CD4-positive, alpha-beta memory T cell (primary cell): ENCODE measurements around the gene SSH2. TPM values are rescaled to one million over a fixed set of nuclear protein-coding genes. Genes with fewer than 3 reads are reported as not detected.

Source experiments
- CTCF ChIA-PET: fragments of 350-600 bp; sonication (Branson Sonifier 250); formaldehyde crosslinking; loops from one replicate; lab custom pipeline; 2021; ENCODE audit warnings: inconsistent platforms; ENCODE audit not compliant: partially characterized antibody; lab: Charles Lee
- POLR2A ChIA-PET: fragments of 350-600 bp; sonication (Branson Sonifier 250); formaldehyde crosslinking; loops from one replicate; lab custom pipeline; 2021; ENCODE audit not compliant: partially characterized antibody; lab: Charles Lee
- DNase-seq, 5 donors: peaks; one replicate each; pipeline versions ENCODE4 v3.0.0 to v3.0.0-alpha.2; 2020 to 2022; ENCODE audit warnings: mixed read lengths in 1 of 5
- H3K27ac ChIP-seq: one replicate; pipeline ENCODE4 v1.7.0; 2013; ENCODE audit warnings: low read depth, low read length
- H3K27me3 ChIP-seq: 2 replicates; pipeline ENCODE4 v1.7.0; 2013; ENCODE audit warnings: mild to moderate bottlenecking, low read length, moderate library complexity; ENCODE audit not compliant: insufficient read depth
- H3K36me3 ChIP-seq: 2 replicates; pipeline ENCODE4 v1.7.0; 2013; ENCODE audit warnings: mild to moderate bottlenecking, low read length, moderate library complexity; ENCODE audit not compliant: insufficient read depth
- H3K4me1 ChIP-seq: 2 replicates; pipeline ENCODE4 v1.7.0; 2013; ENCODE audit warnings: mild to moderate bottlenecking, low read length, moderate library complexity; ENCODE audit not compliant: insufficient read depth
- H3K4me3 ChIP-seq, 2 donors: one replicate each; pipeline ENCODE4 v1.7.0; 2013; ENCODE audit warnings: low read length in 2 of 2, mild to moderate bottlenecking in 1 of 2
- H3K9me3 ChIP-seq, 2 donors: one replicate each; pipeline ENCODE4 v1.7.0; 2013; ENCODE audit warnings: low read length in 2 of 2, control low read depth in 1 of 2; ENCODE audit not compliant: control insufficient read depth in 1 of 2
- H3K27ac Mint-ChIP-seq, 7 donors: one replicate each; pipeline ENCODE4 v1.8.0; 2020 to 2021; ENCODE audit warnings: mixed read lengths in 7 of 7, mild to moderate bottlenecking in 6 of 7, inconsistent platforms in 3 of 7, moderate library complexity in 3 of 7
- H3K27me3 Mint-ChIP-seq, 2 donors: one replicate each; pipeline ENCODE4 v1.8.0; 2020 to 2021; ENCODE audit warnings: mixed read lengths in 2 of 2
- H3K36me3 Mint-ChIP-seq, 2 donors: one replicate each; pipeline ENCODE4 v1.8.0; 2020 to 2021; ENCODE audit warnings: mixed read lengths in 2 of 2, inconsistent platforms in 1 of 2, mild to moderate bottlenecking in 1 of 2
- H3K4me1 Mint-ChIP-seq, 4 donors: one replicate each; pipeline ENCODE4 v1.8.0; 2020 to 2021; ENCODE audit warnings: mixed read lengths in 4 of 4, mild to moderate bottlenecking in 1 of 4
- H3K4me3 Mint-ChIP-seq, 8 donors: one replicate each; pipeline ENCODE4 v1.8.0; 2020 to 2021; ENCODE audit warnings: mixed read lengths in 8 of 8, mild to moderate bottlenecking in 7 of 8, moderate library complexity in 6 of 8, inconsistent platforms in 3 of 8
- H3K9me3 Mint-ChIP-seq, 8 donors: one replicate each; pipeline ENCODE4 v1.8.0; 2020 to 2021; ENCODE audit warnings: mixed read lengths in 8 of 8, mild to moderate bottlenecking in 5 of 8, inconsistent platforms in 3 of 8, moderate library complexity in 1 of 8
- intact Hi-C: fragments of 100-400 bp; cut with micrococcal nuclease; formaldehyde crosslinking; loops from one replicate; pipeline ENCODE4 v1.15.1; 2023
- polyA plus RNA-seq, 2 donors: library from polyadenylated mRNA; unstranded; fragments of 300-500 nt; fragmentation: Illumina TruSeq; gene quantifications; one replicate each; pipeline ENCODE4 v1.2.3, GENCODE V29; 2021
- total RNA-seq, 2 experiments: library from RNA; stranded (reverse); gene quantifications; one replicate each; pipeline ENCODE4 v1.2.3, GENCODE V29; 2021

Gene SSH2
- total and polyA plus RNA-seq, 4 experiments from 2014 or later = 13.5 to 70.4 (median 54.2) TPM

DNA sequence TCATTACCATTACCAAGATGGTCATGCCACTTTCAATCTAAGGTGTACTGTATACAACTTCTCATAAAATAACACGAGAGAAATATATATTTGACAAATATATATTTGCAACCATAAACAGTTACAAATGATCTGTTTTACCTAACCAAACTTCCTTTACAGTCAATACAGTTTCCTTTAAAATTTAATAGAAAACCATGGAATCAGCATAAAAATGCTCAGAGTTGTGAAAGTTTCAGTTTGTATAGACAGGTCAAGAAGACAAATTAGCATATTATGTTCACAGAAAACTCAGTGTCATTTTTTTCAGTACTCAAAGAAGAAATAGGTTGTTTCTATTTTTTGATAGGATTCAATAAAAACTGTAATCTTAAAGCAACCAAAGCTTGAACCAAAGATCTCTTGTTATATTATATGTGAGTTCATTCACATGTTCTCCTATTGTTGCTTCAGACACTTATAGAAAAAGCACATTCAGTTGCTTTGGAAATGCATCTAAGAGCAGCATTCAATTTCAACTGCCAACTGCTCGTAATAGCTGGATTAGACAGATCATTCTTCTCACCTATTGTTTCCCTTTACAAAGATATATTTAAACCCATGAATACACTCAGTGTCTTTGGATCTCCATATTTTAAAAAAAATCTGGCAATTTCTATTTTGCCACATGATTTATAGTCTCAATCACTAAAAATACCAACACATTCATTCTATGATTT, 15.1 kb downstream of the SSH2 start:
- intact Hi-C loops = no loop called here

DNA sequence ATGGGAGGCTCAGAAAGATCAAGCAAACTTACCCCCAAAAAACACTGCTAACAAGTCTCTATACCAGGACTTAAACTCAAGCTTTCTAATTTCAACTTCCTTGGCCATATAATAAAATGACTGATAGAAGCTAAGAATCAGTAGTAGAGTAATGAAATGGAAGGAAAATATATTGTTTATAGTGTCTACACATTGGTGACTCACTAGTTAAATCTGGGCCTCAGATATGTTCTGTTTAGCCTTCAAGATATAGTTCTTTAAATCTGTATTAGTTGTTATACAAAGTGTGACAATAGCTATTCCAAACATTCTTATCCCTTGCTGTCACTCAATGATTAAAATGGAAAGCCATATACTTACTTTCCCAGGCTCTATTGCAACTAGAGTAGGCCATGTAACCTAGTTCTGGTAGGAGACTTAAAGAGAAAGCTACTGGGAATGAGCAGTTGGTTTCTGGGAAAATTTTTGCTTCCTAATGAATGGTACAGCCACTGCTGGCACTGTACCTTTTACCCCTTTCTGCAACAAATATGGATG, 18.3 kb downstream of the SSH2 start:
- Mint-ChIP-seq H3K27ac (no peak overlapping the region), H3K36me3 (peaks cover under 1 to 7% of the 10 kb centered on the region in 2 donors), H3K27me3 (no peaks in the 10 kb centered on the region), H3K4me1 (peaks cover 20 to 30% (median 24%) of the 10 kb centered on the region in 4 donors), H3K4me3 (no peak overlapping the region), H3K9me3 (no peaks in the 10 kb centered on the region)
- Histone ChIP-seq H3K4me3 (no peak overlapping the region), H3K4me1 (no peaks in the 10 kb centered on the region), H3K27me3 (no peaks in the 10 kb centered on the region), H3K36me3 (no peaks in the 10 kb centered on the region), H3K27ac (no peak overlapping the region), H3K9me3 (no peaks in the 10 kb centered on the region)
- POLR2A ChIA-PET = interaction anchor here (1.8 kb wide), 1 partner anchor 19 kb away, joined by 6 read pairs; the partner anchor contains the start of gene SSH2
- intact Hi-C loops = no loop called here
- CTCF ChIA-PET = interaction anchor here (0.9 to 5.2 kb wide), 2 partner anchors 12 to 19 kb away, joined by 3 to 22 read pairs; partner anchors contain the start of gene SSH2
- no peak for DNase-seq

More for the DNA sequence above, 15.1 kb downstream of the SSH2 start:
- Mint-ChIP-seq H3K27me3 (no peaks in the 10 kb centered on the region), H3K4me3 (no peak overlapping the region), H3K27ac (no peak overlapping the region), H3K9me3 (no peaks in the 10 kb centered on the region), H3K4me1 (peaks cover 29 to 38% (median 32%) of the 10 kb centered on the region in 4 donors), H3K36me3 (no peaks in the 10 kb centered on the region)
- ChIA-PET POLR2A (no interaction called here), CTCF (interaction anchor here (1.0 to 5.2 kb wide), 3 partner anchors 8 to 16 kb away, joined by 4 to 22 read pairs (median 5); partner anchors contain the start of gene SSH2)
- Histone ChIP-seq H3K4me1 (no peaks in the 10 kb centered on the region), H3K27me3 (no peaks in the 10 kb centered on the region), H3K4me3 (no peak overlapping the region), H3K36me3 (no peaks in the 10 kb centered on the region), H3K9me3 (no peaks in the 10 kb centered on the region), H3K27ac (no peak overlapping the region)
- no peak for DNase-seq

DNA sequence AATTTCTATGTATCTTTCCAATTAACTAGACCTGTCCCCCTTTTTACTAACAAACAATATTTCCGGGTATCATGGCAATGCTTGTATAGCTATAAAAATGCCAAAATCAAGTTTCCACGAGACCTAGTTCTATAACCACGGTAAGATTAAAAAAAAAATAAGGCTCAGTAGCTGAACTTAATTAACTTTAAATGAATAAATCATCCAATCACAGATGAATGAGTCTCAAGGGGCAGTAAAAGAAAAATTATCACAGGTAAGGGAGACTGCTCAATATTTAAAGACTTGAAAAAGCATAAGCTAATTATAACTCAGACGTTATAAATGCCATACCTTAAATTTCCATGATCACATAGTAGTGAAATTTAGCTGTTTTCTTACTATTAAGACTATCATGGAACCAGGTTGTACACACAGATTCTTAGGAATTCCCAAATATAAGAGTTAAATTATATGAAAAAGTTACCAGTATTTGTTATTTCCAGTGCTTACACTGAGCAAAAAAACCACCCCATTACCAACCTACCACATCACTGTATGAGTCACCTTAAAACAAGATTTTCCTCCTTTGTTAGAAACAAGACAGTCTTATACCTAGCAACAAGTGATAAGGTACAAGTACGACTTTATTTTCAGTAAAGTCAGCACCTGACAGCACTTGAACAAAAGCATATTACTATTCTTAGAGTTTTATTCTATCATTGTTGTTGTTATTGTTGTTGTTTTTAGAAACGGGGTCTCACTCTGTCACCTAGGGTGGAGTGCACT, 20.6 kb downstream of the SSH2 start:
- no peaks in the 10 kb centered on the region for H3K9me3 Mint-ChIP-seq
- peaks cover 22 to 37% (median 32%) of the 10 kb centered on the region in 4 donors for H3K4me1 Mint-ChIP-seq
- no peaks in the 10 kb centered on the region for H3K9me3 ChIP-seq
- H3K27me3 ChIP-seq = no peaks in the 10 kb centered on the region
- intact Hi-C loops = no loop called here
- H3K4me1 ChIP-seq = peaks cover 13% of the 10 kb centered on the region
- H3K27me3 Mint-ChIP-seq = no peaks in the 10 kb centered on the region
- H3K36me3 ChIP-seq = no peaks in the 10 kb centered on the region
- H3K4me3 Mint-ChIP-seq = no peak overlapping the region
- H3K27ac Mint-ChIP-seq = no peak overlapping the region
- POLR2A ChIA-PET = interaction anchor here (1.6 kb wide), 1 partner anchor 21 kb away, joined by 6 read pairs; the partner anchor contains the start of gene SSH2
- H3K4me3 ChIP-seq = no peak overlapping the region
- H3K27ac ChIP-seq = no peak overlapping the region
- peaks cover 1 to 15% of the 10 kb centered on the region in 2 donors for H3K36me3 Mint-ChIP-seq
- CTCF ChIA-PET = interaction anchor here (1.0 to 1.5 kb wide), 3 partner anchors 22 to 196 kb away, joined by 3 to 11 read pairs (median 5); partner anchors contain the start of gene SSH2
- no peak for DNase-seq

DNA sequence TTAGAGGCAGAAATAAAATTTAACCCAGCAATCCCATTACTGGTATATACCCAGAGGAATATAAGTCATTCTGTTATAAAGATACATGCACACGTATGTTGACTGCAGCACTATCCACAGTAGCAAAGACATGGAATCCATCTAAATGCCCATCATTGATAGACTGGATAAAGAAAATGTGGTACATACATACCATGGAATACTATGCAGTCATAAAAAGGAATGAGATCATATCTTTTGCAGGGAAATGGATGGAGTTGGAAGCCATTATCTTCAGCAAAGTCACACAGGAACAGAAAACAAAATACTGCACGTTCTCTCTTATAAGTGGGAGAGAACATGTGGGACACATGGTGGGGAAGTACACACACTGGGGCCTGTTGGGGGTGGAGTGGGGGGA, 23.1 kb downstream of the SSH2 start:
- Mint-ChIP-seq H3K9me3 (no peaks in the 10 kb centered on the region), H3K4me1 (peaks cover 30 to 47% (median 43%) of the 10 kb centered on the region in 4 donors), H3K27me3 (no peaks in the 10 kb centered on the region), H3K36me3 (peaks cover 1 to 15% of the 10 kb centered on the region in 2 donors), H3K4me3 (no peak overlapping the region), H3K27ac (no peak overlapping the region)
- intact Hi-C loops = no loop called here
- H3K36me3 ChIP-seq = no peaks in the 10 kb centered on the region
- H3K4me3 ChIP-seq = no peak overlapping the region
- H3K27ac ChIP-seq = no peak overlapping the region
- ChIA-PET POLR2A (no interaction called here), CTCF (interaction anchor here (0.7 kb wide), 1 partner anchor 199 kb away, joined by 4 read pairs; no protein-coding TSS in a partner anchor)
- H3K27me3 ChIP-seq = no peaks in the 10 kb centered on the region
- no peak for DNase-seq
- H3K9me3 ChIP-seq = no peaks in the 10 kb centered on the region
- H3K4me1 ChIP-seq = peaks cover 21% of the 10 kb centered on the region

DNA sequence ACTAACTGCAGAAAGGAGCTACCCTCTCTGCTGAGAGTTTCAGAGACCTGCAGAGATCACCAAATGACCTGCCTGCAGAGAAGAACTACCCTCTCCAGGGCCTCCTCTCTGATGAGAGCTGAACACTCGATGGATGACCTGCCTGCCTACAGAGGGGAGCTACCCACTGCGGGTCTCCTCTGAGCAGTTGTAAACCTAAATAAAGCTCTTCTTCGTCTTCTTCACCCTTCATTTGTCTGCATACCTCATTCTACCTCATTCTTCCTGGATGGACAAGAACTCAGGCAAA, 24.2 kb downstream of the SSH2 start:
- CTCF ChIA-PET = no interaction called here
- Histone ChIP-seq H3K4me3 (no peak overlapping the region), H3K27me3 (no peaks in the 10 kb centered on the region), H3K9me3 (no peaks in the 10 kb centered on the region), H3K27ac (no peak overlapping the region), H3K36me3 (no peaks in the 10 kb centered on the region), H3K4me1 (peaks cover 29% of the 10 kb centered on the region)
- Mint-ChIP-seq H3K36me3 (peaks cover 1 to 15% of the 10 kb centered on the region in 2 donors), H3K27me3 (no peaks in the 10 kb centered on the region), H3K9me3 (no peaks in the 10 kb centered on the region), H3K27ac (no peak overlapping the region), H3K4me3 (peak overlapping the region in 1 of 8 donors; percentile 32), H3K4me1 (peaks cover 29 to 53% (median 43%) of the 10 kb centered on the region in 4 donors)
- POLR2A ChIA-PET = interaction anchor here (1.5 kb wide), 1 partner anchor 25 kb away, joined by 5 read pairs; the partner anchor contains the start of gene SSH2
- intact Hi-C loops = no loop called here
- no peak for DNase-seq

DNA sequence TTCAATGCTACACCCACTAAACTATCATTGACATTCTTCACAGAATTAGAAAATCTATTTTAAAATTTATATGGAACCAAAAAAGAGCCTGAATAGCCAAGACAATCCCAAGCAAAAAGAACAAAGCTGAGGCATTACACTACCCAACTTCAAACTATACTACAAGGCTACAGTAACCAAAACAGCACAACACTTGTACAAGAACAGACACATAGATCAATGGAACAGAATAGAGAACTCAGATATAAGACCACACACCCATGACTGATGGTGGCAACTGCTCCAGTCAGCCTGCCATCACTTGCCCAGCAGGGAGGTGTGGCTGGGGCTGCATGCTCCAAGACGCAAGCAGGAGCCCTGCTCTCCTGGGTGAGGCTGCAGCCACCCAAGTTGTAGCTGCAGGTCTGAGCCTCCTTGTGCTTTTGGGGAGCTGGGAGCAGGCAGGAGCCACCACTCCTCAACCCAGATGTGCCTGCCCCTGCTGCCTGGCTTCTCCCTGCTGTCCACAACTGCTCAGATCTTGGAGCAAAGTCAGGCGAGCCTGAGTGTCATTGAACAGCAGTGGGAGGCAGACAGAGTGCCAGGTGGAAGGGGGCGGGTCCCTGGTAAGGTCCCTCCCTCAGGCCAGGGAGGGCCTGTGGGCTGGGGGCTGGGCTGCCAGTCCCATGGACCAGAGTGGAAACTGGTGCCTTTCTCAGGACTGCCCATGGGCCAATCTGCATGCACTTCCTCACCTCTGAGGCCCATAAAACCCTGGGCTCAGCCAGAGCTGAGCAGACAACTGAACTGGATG, 24.7 kb downstream of the SSH2 start:
- peak overlapping the region in 1 of 8 donors; percentile 19 for H3K4me3 Mint-ChIP-seq
- H3K36me3 ChIP-seq = no peaks in the 10 kb centered on the region
- no peaks in the 10 kb centered on the region for H3K9me3 ChIP-seq
- H3K4me1 ChIP-seq = peaks cover 29% of the 10 kb centered on the region
- peak overlapping the region in 2 of 7 donors; percentile 44 to 48 for H3K27ac Mint-ChIP-seq
- no peaks in the 10 kb centered on the region for H3K27me3 Mint-ChIP-seq
- H3K9me3 Mint-ChIP-seq = no peaks in the 10 kb centered on the region
- H3K27me3 ChIP-seq = no peaks in the 10 kb centered on the region
- POLR2A ChIA-PET = interaction anchor here (1.5 kb wide), 1 partner anchor 25 kb away, joined by 5 read pairs; the partner anchor contains the start of gene SSH2
- H3K4me1 Mint-ChIP-seq = peaks cover 28 to 53% (median 42%) of the 10 kb centered on the region in 4 donors
- no peak overlapping the region for H3K4me3 ChIP-seq
- intact Hi-C loops = no loop called here
- no peak for DNase-seq
- peaks cover 1 to 15% of the 10 kb centered on the region in 2 donors for H3K36me3 Mint-ChIP-seq
- H3K27ac ChIP-seq = no peak overlapping the region
- CTCF ChIA-PET = interaction anchor here (1.8 kb wide), 1 partner anchor 9 kb away, joined by 5 read pairs; no protein-coding TSS in a partner anchor
